Measurements from ENCODE around the gene TRNAU1AP. TPM values are rescaled to one million over a fixed set of nuclear protein-coding genes. Genes with fewer than 3 reads are reported as not detected.
"Not testable (repeated sequence)": the region's sequence is repeated elsewhere in the genome, so short reads cannot be mapped to it uniquely, and the experiment has no call there.

TRNAU1AP gene
- polyA plus RNA-seq, 1 donor = 25.6 TPM

- DNase-seq = not testable (repeated sequence)
These were observed 32.1 kb upstream of the TRNAU1AP start for GRCh38 chr1:28520796-28521195.

- DNase-seq = no peak
These were observed 31.3 kb upstream of the TRNAU1AP start for GRCh38 chr1:28521502-28522164.

GRCh38 chr1:28522537-28522936 lies 30.3 kb upstream of the TRNAU1AP start:
- not testable (repeated sequence) for DNase-seq

- DNase-seq = not testable (repeated sequence)
These were observed 27.8 kb upstream of the TRNAU1AP start for GRCh38 chr1:28525002-28525642.

- no peak for DNase-seq
These were observed 26.0 kb upstream of the TRNAU1AP start for GRCh38 chr1:28526886-28527285.

- no peak for DNase-seq
These were observed 22.4 kb upstream of the TRNAU1AP start for GRCh38 chr1:28530456-28530855.

GRCh38 chr1:28534671-28535070 lies 18.2 kb upstream of the TRNAU1AP start:
- no peak for DNase-seq

GRCh38 chr1:28535180-28535579 lies 17.7 kb upstream of the TRNAU1AP start:
- DNase-seq = no peak

- no peak for DNase-seq
These were observed 15.3 kb upstream of the TRNAU1AP start for GRCh38 chr1:28537457-28538199.

GRCh38 chr1:28538286-28538685 lies 14.6 kb upstream of the TRNAU1AP start:
- DNase-seq = no peak

- DNase-seq = no peak
These were observed 12.2 kb upstream of the TRNAU1AP start for GRCh38 chr1:28540651-28541050.

- DNase-seq = not testable (repeated sequence)
These were observed 11.4 kb upstream of the TRNAU1AP start for GRCh38 chr1:28541414-28542015.

GRCh38 chr1:28545246-28545628 lies 7.6 kb upstream of the TRNAU1AP start:
- no peak for DNase-seq

- no peak for DNase-seq
These were observed 4.6 kb upstream of the TRNAU1AP start for GRCh38 chr1:28548318-28548717.

GRCh38 chr1:28551381-28551780 lies 1.5 kb upstream of the TRNAU1AP start:
- no peak for DNase-seq

GRCh38 chr1:28560886-28561285 lies 8.0 kb downstream of the TRNAU1AP start:
- DNase-seq = no peak

- no peak for DNase-seq
These were observed 11.4 kb downstream of the TRNAU1AP start for GRCh38 chr1:28564310-28564709.

- DNase-seq = no peak
These were observed 12.2 kb downstream of the TRNAU1AP start for GRCh38 chr1:28565040-28565439.

GRCh38 chr1:28565726-28566125 lies 12.8 kb downstream of the TRNAU1AP start:
- no peak for DNase-seq

GRCh38 chr1:28566931-28567330 lies 14.0 kb downstream of the TRNAU1AP start:
- DNase-seq = no peak

- no peak for DNase-seq
These were observed 19.0 kb downstream of the TRNAU1AP start for GRCh38 chr1:28571911-28572310.

GRCh38 chr1:28572891-28573290 lies 20.0 kb downstream of the TRNAU1AP start:
- not testable (repeated sequence) for DNase-seq

GRCh38 chr1:28573564-28573963 lies 20.7 kb downstream of the TRNAU1AP start:
- no peak for DNase-seq
